HG03457 (cell line): ENCODE results near the gene SMAD3.

ENCODE experiments used
- ATAC-seq: cut with Tn5 transposase; IDR thresholded peaks from one replicate; pipeline ENCODE4 v1.9.1; 2021; ENCODE audit warnings: moderate number of reproducible peaks; ENCODE audit not compliant: unreplicated experiment

Gene SMAD3

DNA sequence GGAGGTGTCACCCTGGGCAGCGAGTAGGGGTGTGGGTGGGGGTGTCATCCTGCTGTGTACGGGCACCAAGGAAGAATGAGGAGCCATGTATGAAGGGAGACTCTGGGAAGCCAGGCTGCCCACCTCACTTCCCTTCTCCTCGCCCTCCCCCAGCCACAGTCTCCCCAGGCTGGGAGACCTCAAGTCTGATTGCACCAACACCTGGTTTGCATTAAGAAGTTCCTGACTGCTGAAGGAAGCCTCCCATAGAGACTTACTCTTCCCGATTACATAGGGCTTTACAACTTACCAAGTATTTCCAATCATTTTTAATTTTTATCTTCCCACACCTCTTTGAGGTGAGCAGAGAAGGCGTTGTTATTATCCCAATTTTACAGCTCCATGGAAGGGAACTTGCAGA is 29.5 kb upstream of the SMAD3 start:
- no peak for ATAC-seq

DNA sequence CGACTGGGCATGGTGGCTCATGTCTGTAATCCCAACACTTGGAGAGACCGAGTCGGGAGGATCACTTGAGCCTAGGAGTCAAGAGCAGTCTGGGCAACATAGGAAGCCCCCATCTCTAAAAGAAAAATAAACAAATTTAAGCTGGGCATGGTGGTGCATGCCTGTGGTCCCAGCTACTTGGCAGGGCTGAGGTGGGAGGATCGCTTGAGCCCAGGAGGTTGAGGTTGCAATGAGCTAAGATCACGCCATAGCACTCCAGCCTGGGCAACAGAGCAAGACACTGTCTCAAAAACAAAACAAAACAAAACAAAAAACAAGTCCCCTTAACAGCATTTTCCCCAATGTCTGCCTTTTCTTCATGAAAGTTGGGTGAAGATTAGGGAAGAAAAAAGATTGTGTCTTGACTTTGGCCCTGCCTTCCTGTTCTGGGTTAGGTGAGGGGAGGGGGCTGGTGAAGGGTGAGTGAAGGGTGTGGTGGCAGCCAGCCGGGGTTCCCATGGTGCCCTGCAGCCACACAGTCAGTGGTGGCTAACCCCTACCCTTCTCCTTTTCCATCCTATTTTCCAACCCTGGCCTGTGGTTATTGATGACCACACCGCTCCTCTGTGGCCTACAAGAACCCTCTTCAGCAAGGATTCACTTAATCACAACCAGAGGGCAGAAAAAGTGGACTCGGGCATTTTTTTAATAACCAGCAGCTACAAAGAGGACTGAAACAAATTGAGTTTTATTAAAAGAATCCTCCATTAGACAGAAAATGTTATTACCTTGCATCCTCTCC is 28.4 kb upstream of the SMAD3 start:
- ATAC-seq: no peak

DNA sequence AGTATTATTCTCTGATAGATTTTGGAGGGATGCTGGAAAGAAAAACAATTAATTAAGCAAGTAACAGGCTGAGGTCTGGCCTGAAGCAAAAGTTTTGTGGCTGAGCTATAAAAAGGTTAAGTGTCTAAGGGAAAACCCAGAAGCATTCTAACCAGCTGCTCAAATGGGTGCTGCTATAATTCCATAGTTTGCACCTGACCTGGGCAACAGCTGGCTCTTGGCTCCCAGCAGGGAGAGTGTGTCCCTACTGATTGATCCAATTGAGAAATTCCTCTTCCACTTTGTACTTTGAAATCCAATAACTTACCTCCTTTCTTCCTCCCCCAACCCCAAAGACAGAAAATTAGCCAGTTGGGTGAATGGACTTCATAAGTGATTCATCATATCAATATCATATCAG is 27.7 kb upstream of the SMAD3 start:
- ATAC-seq: no peak

DNA sequence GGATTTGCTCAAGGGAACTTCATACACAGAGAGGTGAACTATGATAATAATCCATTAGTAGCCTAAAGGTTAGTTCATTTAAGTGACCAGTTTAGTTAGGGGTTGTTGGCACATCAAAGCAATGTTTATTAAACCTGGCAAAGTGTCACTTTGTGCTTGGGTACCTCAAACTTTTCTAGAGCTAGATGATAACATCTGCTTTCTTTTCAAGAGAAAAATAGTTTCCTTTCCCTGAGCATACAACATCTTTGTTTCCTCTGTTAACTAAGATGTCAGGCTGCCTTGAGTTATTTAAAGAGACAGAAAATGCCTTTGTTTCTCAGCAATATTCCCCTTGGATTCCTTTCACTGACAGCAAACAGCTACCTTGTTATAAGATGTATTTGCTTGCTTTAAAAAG is 26.7 kb upstream of the SMAD3 start:
- ATAC-seq: no peak

DNA sequence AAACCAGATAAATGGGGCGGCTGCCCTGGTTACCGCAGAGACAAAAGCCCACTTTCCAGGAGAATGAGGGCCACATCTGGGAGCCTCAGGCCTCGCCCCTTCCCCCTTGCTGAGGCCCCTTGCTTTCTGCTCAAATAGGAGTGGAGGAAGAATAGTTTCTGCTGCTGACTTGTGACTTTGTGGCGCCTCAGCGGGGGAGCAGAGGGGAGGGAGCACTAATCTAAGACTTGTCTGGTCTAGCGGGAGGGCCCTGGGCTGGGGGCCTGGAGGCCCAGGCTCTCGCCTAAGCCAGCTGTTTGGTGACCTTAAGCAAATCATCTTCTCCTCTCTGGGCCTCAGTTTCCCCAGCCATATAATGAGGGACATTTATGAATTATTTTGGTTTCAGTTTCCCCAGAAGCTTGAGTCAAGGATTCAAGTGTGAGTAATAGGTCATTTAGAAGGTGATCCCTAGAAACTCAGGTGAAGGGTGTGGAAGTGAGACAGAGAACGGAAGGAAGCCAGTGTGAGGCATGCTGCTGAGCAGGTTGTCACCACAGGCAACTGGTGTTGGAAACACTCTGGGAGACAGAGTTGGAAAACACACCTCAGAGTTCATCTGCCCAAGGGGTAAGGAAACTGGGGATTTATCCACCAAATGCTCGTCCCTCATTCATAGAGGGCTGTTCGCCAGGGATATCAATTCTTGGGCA is 25.9 kb upstream of the SMAD3 start:
- ATAC-seq: no peak

DNA sequence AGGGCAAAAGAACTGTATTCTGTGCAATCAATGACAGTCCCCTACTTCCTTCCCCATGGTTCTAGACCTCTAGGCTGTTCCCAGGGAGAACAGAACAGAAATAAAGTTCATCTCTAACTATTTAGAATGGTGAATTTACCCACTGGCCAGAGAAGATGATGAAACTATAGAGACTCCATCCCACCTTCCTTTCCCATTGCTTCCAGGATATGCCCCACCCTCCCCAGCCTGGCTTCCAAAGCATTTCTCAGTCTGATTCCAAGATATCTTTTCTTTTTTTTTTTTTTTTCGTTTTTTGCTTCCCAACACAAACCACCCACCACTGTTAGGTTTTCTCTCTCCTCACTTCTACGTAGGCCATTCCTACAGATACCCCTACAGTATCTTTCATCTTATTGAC is 25.1 kb upstream of the SMAD3 start:
- no peak for ATAC-seq

DNA sequence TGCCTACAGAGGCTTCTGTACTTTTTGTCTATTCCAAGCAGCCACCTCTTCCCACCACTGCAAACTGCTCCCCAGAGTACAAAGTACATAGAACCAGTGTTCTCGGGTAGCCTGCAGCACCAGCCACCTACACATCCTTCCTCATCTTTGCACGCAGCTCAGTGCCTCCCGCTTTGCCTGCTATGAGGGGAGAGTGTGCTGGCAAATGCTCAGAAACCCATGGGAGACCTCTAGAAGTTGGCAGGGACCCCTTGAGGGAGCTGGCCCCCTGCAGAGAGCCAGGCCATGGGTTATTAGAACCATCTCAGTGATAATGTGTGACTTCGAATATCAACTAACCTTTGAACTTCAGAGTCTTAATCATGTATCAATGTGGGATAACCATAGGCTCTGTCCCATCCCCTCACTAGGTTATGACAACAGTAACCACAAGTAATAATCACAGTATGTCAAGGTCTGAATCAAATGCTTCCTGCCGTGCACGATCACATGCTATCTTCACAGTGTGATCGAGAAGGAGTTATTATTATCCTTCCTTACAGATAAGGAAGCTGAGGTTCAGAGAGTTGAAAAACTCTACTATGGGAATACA is 22.8 kb upstream of the SMAD3 start:
- ATAC-seq: no peak

DNA sequence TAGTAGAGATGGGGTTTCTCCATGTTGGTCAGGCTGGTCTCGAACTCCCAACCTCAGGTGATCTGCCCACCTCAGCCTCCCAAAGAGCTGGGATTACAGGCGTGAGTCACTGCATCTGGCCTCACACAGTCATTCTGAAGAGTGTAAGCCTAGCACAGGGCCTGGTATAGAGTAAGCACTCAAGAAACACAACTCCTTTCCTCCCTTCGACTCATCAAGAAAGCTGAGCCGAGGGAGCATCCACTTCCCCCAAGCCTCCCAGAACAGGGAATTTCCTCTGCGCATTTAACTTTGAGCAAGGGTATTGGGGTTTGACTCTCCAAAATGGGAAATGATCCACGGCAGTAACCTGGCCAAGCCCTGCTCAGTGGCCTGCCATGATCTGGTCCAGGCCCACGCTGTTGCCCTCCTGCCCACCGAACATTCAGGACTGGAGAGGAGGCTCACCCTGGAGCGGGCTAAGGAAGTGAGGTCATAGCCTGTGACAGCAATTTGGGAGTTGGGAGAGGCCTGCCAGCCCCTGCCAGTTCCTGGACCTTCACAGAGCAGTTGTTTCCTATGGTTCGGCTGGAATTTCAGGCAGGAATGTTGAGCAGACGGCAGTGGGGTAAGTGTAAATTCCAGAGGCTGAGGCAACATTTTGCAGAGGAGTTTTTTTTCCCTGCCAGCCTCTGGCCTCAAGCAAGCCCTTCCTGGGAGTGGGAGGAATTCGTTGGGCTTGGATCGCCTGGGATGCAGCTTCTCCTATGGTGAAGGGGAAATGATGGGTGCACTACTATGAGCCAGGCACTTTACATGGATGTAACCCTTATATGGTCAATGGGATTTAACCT is 21.2 kb upstream of the SMAD3 start:
- ATAC-seq: no peak

DNA sequence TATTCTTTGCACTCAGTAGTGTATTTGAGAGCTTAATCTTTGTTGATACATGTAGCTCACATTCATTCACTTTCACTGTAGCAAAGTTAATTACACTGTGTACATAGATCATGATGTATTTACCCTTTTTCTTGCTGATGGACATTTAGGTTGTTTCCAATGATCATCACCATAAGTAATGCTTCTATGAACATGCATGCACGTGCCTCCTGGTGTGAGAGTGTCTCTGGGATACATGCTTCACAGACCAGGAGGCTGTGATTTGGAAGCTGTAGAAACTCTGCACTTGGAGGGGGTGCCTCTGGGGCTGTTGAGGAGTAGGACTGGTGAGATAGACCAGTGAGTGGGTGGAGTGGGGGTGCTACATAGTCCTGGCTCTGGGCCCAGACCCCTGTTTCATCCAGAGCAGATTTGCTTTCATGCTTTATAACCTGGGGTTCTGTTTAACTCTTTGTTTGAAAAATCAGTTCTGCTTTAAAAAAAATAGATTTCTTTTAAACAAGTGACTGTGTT is 18.2 kb upstream of the SMAD3 start:
- no peak for ATAC-seq

DNA sequence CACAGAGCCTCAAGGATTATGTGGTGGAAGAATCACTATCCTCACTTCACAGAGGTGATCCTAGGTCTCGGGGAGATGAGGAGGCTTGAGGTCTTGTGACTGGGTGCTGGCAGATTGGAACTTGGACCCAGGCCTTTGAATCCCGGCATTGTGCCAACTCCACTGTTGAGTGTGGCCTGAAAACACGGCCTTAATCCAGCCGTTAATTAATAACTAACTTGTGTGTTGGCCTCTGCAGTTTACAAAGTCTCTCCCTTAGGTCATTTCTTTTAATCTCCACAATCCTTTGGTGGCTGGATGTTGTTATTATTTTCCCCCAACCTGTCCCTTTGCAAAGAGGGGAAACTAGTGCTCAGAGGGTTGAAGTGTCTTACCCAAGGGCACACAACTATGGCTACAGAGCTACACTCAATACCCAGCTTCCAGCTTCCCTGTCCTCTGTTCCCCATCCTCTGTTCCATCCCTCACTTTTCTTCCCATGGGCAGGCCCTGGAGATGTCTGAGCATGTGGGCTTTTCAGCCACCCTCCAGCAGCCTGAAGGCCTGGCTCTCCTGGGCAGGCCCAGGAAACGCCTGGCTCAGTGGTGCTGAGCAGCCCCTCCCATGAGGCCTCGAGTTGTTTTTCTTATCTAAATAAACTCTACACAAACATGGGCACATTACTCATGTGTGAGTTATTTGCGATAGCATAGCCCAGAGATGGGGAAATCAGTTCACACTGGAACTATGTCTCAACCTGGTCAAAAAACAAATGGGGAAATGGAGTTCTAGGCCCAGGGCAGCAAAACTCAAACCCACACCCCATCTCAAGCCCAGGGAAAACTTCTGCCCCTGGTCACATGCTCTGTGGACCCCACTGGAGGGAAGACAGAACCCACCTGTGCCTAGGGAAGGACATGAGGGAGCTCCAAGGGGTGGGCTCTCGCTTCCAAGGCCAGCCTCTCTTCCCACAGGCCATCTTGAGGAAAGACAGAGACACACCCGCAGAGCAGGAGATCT is 16.8 kb upstream of the SMAD3 start:
- no peak for ATAC-seq

DNA sequence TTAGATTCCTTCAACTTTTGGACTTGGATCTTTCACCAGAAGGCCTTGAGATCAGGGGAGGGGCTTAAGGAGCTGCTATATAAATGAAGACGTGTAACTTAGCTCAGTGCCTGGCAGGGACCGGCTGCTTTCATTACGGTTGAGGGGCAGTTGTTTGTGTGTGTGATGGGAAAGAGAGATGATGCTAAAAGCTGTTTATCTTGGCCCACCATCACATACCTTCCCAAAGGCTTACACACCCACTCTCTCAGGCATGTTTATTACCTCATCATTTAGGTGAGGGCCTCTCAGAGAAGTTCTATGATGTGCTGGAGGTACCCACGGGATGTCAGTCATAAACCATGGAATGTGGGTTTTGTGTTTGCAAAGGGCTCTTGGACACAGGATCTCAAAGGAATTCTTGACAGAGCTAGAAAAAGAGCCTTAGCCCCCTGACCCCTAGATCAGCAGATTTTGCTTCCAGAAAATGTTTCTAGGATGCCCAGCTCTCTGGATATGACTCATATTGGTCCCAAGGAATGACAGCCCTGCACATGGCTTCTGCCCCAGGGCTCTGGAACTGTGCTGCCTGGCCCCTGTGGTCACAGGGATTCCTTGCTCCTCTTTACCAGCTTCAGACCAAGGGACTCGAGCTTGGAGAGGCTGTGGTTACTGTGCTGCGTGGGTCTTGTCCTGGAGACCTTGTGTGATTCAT is 15.9 kb upstream of the SMAD3 start:
- no peak for ATAC-seq

DNA sequence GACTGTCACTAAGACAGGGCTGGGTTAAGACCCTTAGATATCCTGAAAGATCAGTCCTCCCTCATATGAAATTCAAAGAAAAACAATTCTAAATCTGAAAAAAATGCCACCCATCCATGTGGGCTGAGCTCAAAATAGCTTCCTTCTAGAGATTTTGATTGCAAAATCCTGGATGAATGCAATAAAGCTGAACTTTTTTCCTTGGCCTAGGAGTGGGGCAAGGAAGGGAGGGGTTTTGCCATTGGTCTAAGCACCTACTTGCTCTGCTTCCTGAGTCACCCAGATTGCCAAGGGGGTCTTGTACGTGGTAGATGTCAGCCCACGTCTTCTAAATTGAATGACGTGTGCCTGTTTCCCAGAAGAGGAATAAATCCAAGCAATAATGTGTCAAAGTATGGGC is 15.3 kb upstream of the SMAD3 start:
- ATAC-seq: no peak

DNA sequence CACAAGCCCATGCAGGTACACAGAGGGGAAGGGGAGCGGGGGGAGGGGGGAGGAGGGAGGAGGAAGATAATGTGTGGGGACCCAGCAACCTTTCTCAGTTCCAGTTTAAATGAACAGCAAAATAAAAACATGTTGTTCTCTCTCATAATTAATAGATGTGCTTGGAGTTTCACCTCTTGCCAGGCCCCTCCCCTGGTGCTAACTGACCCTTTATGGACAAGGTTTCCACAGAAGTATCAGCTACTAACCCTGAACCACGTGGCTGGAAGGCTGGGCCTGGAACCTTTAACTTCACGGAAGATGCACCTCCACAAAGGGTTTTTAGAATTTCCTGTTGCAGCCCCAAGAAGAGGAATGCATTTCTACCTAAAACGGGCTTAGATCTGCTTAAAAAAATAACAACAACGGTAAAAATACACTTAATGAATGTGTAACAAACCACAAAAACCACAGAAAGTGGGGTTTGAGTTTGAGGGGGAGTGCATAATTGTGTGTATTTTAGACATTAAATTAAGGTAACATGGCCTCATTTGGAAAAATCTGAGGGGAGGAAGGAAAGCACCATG is 14.8 kb upstream of the SMAD3 start:
- no peak for ATAC-seq

DNA sequence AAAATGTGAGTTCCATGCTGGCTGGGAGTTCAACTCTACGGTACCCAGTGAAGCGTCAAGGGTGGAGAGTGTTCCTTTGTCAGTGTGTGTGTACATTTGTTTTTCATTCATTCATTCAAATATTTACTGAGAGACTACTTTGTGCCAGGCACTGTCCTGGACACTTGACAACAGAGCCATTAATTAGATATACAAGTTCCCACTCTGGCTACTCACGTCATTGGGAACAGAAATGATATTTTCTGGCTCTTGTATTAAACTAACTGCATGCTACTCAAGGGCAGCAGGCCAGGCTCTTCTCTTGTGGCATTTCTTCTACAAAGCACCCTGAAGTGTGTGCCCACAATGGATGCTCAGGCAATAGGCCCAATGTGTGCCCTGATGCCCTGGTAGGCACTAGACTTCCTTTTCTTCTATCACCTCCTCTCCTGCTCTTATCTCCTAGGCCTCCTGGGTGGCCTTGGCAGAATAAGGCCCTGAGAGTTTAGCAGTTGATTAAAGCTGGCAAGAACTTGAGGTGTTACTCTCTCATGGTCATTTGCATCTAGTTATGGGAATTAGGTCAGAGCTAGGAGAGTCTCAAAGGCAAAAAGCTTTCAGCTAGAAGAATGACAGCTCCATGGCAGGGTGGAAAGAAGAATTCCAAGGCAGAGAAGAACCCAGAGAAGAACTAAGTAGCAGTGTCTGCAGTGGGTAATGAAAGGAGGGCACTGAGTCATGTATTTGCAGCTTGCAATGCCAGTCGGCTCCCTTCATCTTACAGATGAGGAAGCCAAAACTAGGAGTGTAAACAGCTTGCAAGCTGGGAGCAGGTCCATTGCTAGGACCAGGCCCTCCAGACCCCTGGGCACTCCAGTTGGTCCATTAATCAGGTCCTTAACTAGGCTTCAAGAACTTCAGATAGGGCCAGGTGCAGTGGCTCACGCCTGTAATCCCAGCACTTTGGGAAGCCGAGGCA is 14.0 kb upstream of the SMAD3 start:
- ATAC-seq: no peak

DNA sequence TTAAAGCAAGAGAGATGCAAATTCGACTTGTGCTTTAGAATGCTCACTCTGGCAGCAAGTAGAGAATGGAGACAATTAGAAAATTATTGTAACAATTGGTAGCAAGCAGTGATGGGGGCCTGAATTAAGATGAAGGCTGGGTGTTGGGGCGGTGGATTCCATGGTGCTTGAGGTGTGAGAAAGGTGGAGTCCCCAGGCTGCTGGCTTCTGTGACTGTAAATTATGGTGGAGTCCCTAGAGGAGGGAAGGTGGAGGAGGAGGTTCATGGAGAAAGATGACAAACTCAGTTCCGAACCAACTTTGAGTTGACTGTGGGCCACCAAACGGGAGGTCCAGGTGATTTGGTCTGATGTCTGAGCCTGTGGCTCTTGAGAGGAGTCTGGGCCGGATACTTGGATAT is 10.7 kb upstream of the SMAD3 start:
- no peak for ATAC-seq

DNA sequence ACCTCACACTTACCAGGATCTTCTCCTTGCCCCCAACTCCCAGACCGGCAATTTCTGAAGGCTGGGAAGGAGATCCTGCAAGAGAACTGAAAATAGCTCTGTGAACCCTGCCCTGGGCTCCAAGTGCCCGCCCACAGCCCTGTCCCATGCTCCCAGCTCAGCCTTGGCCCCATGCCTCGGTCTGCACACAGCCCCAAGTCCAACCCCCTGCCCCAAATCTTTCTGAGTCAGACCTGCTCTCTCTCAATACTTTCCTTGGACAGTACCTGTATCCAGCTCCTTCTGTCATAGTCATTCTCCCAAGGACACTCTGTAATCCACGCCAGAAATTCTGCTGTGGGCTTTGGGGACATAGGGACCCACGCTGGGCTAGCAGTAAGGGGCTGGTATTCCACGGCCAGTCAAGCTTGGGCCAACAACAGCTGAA is 6.3 kb upstream of the SMAD3 start:
- ATAC-seq: no peak

DNA sequence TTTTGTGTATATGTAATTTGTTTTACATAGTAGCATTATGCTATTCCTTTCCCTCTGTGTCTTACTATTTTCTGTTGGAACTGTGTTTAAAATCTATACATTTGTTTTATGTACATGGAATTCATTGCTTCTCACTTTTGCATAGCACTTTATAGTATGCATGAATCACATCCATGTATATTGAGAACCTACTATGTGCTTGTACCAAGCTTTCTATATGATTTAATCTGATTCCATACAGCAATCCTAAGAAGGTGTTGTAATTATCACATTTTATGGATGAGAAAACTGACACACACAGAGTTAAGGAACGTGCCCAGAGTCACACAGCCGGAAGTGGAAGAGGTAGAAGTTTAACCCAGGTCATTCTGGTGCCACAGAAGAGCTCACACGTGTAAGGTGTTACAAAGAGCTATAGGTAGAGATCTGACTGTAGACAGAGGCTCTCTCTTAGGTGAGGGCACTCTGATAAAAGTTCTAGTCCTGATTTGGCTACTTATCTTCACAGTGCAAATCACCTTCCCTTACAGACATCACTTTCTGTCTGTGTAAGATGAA is 3.5 kb upstream of the SMAD3 start:
- no peak for ATAC-seq
